ENCODE measurements around the gene FRMD4A.
"Not testable (repeated sequence)": the region's sequence is repeated elsewhere in the genome, so short reads cannot be mapped to it uniquely, and the experiment has no call there.

The FRMD4A gene

GRCh38 chr10:13720699-13721098, 610.0 kb downstream of the FRMD4A start:
- TF ChIP-seq CTCF (conservative IDR thresholded peaks at IDR 0.05) = no peak
- no peak overlapping the region for H3K27ac ChIP-seq

DNA sequence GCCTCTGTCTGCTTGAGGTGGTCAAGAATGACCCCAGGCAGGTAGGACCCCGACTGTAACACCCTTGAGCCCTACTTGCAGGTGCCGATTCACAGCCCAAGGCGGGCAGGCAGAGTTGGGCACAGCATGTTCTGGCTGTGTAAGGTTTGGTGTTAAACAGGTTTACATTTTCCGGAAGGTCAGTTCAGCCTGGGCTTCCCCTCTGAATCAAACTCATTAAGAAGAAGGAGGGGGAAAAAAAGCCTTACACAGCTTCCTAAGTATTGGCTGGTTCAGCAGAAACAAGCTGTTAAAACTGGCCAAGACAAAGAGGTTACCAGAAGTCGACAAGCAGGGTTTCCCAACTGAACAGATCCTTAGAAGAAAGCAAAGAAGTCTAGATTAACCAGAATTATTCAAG, 611.3 kb downstream of the FRMD4A start:
- H3K27ac ChIP-seq = peak overlapping the region; percentile 99
- TF ChIP-seq CTCF (conservative IDR thresholded peaks at IDR 0.05) = no peak

GRCh38 chr10:13718820-13719219, 611.9 kb downstream of the FRMD4A start:
- TF ChIP-seq CTCF (conservative IDR thresholded peaks at IDR 0.05) = no peak
- peak overlapping the region; percentile 99 for H3K27ac ChIP-seq

DNA sequence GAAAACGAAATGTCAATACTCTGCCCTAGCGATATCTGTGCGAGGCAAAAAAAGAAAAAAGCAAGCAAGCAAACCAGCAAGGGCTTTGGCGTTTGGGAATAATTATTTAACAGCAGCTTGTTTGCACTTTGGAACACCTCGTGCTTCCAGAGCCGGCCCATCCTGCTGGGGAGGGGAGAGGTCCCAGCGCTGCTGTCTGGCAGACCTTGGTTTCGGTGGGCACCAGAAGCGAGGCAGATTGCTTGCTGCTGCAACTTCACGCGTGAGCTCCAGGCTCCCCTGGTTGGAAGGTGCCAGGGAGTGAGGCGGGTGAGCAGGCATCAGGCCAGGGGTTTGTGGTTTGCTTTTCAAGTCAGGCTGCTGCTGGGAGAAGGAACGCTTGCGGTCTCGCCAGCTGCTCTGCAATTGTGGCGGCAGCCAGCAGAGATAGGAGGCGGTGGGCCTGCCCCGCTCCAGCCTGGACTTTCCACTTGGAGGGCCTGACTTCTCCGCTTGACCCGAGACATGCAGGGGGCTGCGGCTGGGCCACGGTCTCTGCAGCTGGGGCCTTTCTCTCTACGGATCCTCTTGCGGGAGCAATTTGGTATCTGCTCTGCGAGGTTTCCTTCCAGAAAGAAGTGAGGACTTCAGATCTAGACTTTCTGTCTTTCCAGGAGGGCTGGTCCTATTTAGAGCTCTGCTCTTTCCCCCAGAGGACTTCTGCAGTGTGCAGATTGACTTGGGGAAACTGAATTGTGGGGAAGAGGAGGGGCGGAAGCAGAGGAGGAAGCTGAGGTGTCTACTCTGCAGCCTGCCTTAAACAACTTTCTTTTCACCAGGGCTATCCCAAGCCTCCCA, 612.6 kb downstream of the FRMD4A start:
- no peak for TF ChIP-seq CTCF (conservative IDR thresholded peaks at IDR 0.05)
- peak overlapping the region; percentile 99 for H3K27ac ChIP-seq

DNA sequence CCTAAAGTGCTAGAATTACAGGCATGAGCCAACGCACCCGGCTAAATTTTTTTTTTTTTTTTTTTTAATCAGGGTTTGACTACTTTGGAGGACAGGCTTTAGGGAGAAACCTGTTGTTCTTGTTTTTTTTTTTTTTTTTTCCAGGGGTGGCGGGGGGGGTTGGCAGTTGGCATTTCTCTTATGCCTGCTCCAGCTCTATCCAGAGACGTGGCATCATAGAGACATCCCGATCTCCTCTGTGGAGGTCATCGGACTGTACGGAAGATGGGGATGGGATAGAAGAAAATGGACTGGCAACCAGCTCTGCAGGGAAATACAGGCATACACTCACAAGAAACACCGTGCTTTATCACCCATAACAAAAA, 613.2 kb downstream of the FRMD4A start:
- peak overlapping the region; percentile 99 for H3K27ac ChIP-seq
- TF ChIP-seq CTCF (conservative IDR thresholded peaks at IDR 0.05) = no peak

- peak overlapping the region; percentile 99 for H3K27ac ChIP-seq
- TF ChIP-seq CTCF (conservative IDR thresholded peaks at IDR 0.05) = no peak
Measured at GRCh38 chr10:13716081-13717071, 614.3 kb downstream of the FRMD4A start.

DNA sequence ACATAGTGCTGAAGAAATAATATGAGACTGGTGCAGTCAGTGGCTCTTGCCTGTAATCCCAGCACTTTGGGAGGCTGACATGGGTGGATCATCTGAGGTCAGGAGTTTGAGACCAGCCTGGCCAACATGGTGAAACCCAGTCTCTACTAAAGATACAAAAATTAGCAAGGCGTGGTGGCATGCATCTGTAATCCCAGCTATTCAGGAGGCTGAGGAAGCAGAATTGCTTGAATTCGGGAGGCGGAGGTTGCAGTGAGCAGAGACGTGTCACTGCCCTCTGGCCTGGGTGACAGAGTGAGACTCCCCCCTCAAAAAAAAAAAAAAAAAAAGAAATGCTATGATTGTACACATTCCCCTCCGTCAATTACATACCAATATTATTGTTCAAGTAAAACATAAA, 615.1 kb downstream of the FRMD4A start:
- not testable (repeated sequence) for H3K27ac ChIP-seq

Measured in VCaP (cell line).